Measurements from ENCODE around the gene PIAS1.

PIAS1 gene

GRCh38 chr15:68149059-68149458, 94.9 kb downstream of the PIAS1 start:
- DNase-seq (ENCODE audit: low read depth), result no peak
- TF ChIP-seq CTCF (IDR thresholded peaks at IDR 0.05; ENCODE audit: low read depth, low read length, missing control alignments), result no peak
- no peak overlapping the region for H3K4me3 ChIP-seq (ENCODE audit: low read depth, low read length)

DNA sequence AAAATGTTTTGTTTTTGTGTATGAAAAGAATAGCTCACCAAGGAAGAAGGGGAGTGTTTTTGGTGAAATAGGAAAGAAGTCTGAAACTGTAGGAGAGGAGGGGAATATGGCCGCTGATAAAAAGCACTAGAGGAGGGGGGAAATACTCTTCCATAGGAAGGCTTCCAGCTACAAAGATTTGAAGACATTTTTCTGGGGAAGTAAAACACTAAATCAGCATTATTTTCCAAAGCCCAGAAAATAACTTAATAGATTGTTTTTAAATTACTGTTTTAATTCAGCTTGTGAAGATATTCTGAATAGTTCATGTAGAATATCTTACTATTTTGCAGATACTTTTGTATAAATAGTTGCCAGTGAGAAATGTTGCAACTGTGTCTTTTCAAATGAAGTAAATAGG, 96.1 kb downstream of the PIAS1 start:
- H3K4me3 ChIP-seq (ENCODE audit: low read depth, low read length), result no peak overlapping the region
- TF ChIP-seq CTCF (IDR thresholded peaks at IDR 0.05; ENCODE audit: low read depth, low read length, missing control alignments), result no peak
- DNase-seq (ENCODE audit: low read depth), result no peak

DNA sequence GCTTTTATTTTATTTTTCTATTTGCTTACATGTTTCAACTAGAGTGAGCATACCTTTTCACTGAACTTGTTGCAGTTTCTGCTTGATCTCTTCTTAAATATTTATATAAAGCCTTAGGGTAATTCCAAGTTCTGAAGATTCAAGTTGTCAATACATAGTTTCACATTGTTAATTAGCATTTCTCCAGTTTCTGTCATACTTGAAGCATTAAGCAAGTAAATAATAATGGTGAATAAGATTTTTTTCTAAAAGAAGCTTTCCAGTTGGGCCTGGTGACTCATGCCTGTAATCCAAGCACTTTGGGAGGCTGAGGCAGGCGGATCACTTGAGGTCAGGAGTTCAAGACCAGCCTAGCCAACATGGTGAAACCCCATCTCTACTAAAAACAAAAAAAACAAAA, 97.2 kb downstream of the PIAS1 start:
- TF ChIP-seq CTCF (IDR thresholded peaks at IDR 0.05; ENCODE audit: low read depth, low read length, missing control alignments), result no peak
- DNase-seq (ENCODE audit: low read depth), result no peak
- no peak overlapping the region for H3K4me3 ChIP-seq (ENCODE audit: low read depth, low read length)

DNA sequence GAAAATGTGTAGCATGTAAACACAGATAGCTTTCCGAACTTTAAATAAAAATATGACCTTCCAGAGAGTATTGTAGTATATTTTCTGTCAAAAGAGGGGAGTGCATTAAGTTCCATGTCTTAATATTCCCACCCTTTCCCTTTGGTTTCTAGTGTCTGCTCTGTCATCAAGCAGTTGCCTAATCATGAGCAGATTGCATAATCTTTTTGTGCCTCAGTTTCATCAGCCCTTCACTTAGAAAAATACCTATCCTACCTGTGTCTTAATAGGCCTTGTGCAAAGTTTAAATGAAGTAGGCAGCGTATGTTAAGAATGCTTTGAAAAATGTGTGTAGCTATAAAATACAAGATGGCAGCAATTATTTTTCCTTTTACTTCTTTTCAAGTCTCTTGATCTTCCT, 98.2 kb downstream of the PIAS1 start:
- H3K4me3 ChIP-seq (ENCODE audit: low read depth, low read length), result no peak overlapping the region
- no peak for DNase-seq (ENCODE audit: low read depth)
- no peak for TF ChIP-seq CTCF (IDR thresholded peaks at IDR 0.05; ENCODE audit: low read depth, low read length, missing control alignments)

DNA sequence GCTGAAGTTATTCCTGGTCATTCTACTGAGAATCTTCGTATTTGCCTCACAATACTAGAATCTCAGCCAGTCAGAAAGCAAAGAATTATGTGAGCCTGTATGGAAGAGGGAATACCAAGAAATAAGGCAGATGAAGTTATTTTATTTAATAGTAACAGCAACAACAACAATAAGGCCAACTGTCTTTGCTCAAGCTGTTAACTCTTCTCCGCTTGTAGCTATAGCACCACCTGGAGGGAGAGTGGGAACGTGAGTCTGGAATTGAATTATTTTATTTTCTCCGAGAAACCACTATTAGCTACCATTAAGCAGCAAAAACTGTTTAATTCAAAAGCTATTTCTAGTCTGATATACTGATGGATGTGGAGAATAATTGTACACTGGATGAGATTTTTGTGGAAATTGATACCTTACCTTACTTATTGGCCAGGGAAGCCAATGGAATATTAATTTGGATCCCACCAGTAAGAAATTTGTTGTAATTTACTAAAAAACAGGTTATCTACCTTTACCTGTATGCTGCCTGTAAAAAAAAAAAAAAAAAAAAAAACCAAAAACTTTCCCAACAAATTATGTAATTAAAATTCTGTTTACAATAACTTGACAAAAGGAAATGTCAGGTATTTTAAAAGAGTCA, 100.9 kb downstream of the PIAS1 start:
- peak; percentile 24 for DNase-seq (ENCODE audit: low read depth)
- no peak overlapping the region for H3K4me3 ChIP-seq (ENCODE audit: low read depth, low read length)
- TF ChIP-seq CTCF (IDR thresholded peaks at IDR 0.05; ENCODE audit: low read depth, low read length, missing control alignments), result peak; percentile 60

- no peak for TF ChIP-seq CTCF (IDR thresholded peaks at IDR 0.05; ENCODE audit: low read depth, low read length, missing control alignments)
These were observed 103.0 kb downstream of the PIAS1 start for GRCh38 chr15:68157074-68157473.

GRCh38 chr15:68158046-68158628, 104.0 kb downstream of the PIAS1 start:
- no peak overlapping the region for H3K4me3 ChIP-seq (ENCODE audit: low read depth, low read length)
- TF ChIP-seq CTCF (IDR thresholded peaks at IDR 0.05; ENCODE audit: low read depth, low read length, missing control alignments), result no peak
- DNase-seq (ENCODE audit: low read depth), result no peak

More at GRCh38 chr15:68157074-68157473, 103.0 kb downstream of the PIAS1 start:
- no peak for DNase-seq (ENCODE audit: low read depth)
- H3K4me3 ChIP-seq (ENCODE audit: low read depth, low read length), result no peak overlapping the region
